PC-3 (cell line): ENCODE results near the gene ATP6AP1. TPM values are rescaled to one million over a fixed set of nuclear protein-coding genes. Genes with fewer than 3 reads are reported as not detected.

ENCODE experiments used
- ATAC-seq: fragments of 200-7000 bp; cut with Tn5 transposase; 2 replicates; pipeline ENCODE4 v1.9.1; 2020; ENCODE audit warnings: mild to moderate bottlenecking, moderate library complexity
- BruUV-seq: library from RNA; stranded (reverse); fragments of 400-500 nt; replicated peaks from 2 replicates; lab custom pipeline; 2021; lab: Mats Ljungman, UMichigan
- CTCF ChIA-PET: fragments of 300-600 bp; sonication (Branson Sonifier 250); formaldehyde crosslinking; loops from one replicate; lab custom pipeline; 2022; ENCODE audit warnings: antibody characterized with exemption; lab: Charles Lee
- POLR2A ChIA-PET: fragments of 300-600 bp; sonication (Branson Sonifier 250); formaldehyde crosslinking; loops from one replicate; lab custom pipeline; 2022; ENCODE audit warnings: antibody characterized with exemption; ENCODE audit not compliant: unreplicated experiment; lab: Charles Lee
- DNase-seq: peaks from one replicate; pipeline ENCODE4 v3.0.0-alpha.2; 2015
- H2AFZ ChIP-seq: fragments of 300-600 bp; sonication (generic); 2 replicates; pipeline ENCODE4 v1.6.0; 2016; ENCODE audit warnings: antibody characterized with exemption, low read length
- H3F3A ChIP-seq: fragments of 300-600 bp; sonication (generic); one replicate; pipeline ENCODE4 v1.6.0; 2017; ENCODE audit warnings: antibody characterized with exemption, low read length, control low read depth, mild to moderate bottlenecking; ENCODE audit not compliant: unreplicated experiment
- H3K27ac ChIP-seq: fragments of 300-600 bp; sonication (generic); 2 replicates; pipeline ENCODE4 v1.5.1; 2016; ENCODE audit warnings: mild to moderate bottlenecking, low read length
- H3K27me3 ChIP-seq: fragments of 300-600 bp; sonication (generic); 2 replicates; pipeline ENCODE4 v1.6.1; 2016; ENCODE audit warnings: low read length, mixed read lengths
- H3K36me3 ChIP-seq: fragments of 300-600 bp; sonication (generic); 2 replicates; pipeline ENCODE4 v1.6.1; 2016; ENCODE audit warnings: low read depth, mixed run types, low read length, mixed read lengths
- H3K4me1 ChIP-seq: fragments of 300-600 bp; sonication (generic); 2 replicates; pipeline ENCODE4 v1.5.1; 2016; ENCODE audit warnings: low read length; ENCODE audit not compliant: insufficient read depth
- H3K4me2 ChIP-seq: fragments of 300-600 bp; sonication (generic); 2 replicates; pipeline ENCODE4 v1.6.0; 2016; ENCODE audit warnings: low read length
- H3K4me3 ChIP-seq: fragments of 300-600 bp; sonication (generic); 2 replicates; pipeline ENCODE4 v1.5.1; 2016; ENCODE audit warnings: mild to moderate bottlenecking, low read length, mixed read lengths
- H3K79me2 ChIP-seq: fragments of 300-600 bp; sonication (generic); 2 replicates; pipeline ENCODE4 v1.6.1; 2017; ENCODE audit warnings: low read length, mixed read lengths
- H3K9ac ChIP-seq: fragments of 300-600 bp; sonication (generic); 2 replicates; pipeline ENCODE4 v1.6.0; 2016; ENCODE audit warnings: mild to moderate bottlenecking, low read length
- H3K9me2 ChIP-seq: fragments of 300-600 bp; sonication (generic); replicated peaks from 2 replicates; pipeline ENCODE4 v1.6.1; 2016; ENCODE audit warnings: mixed run types, low read length, mixed read lengths
- H3K9me3 ChIP-seq: fragments of 300-600 bp; sonication (generic); 2 replicates; pipeline ENCODE4 v1.6.1; 2016; ENCODE audit warnings: low read length, mixed read lengths
- H4K20me1 ChIP-seq: fragments of 300-600 bp; sonication (generic); 2 replicates; pipeline ENCODE4 v1.6.1; 2016; ENCODE audit warnings: low read length, mixed read lengths
- EZH2 ChIP-seq: fragments of 300-600 bp; sonication (generic); IDR thresholded peaks from one replicate; pipeline ENCODE4 v1.6.1; 2017; ENCODE audit warnings: antibody characterized with exemption, mild to moderate bottlenecking, low read length; ENCODE audit not compliant: unreplicated experiment
- EZH2phosphoT487 ChIP-seq: fragments of 300-600 bp; sonication (generic); IDR thresholded peaks from 2 replicates; pipeline ENCODE4 v1.6.1; 2018; ENCODE audit warnings: mild to moderate bottlenecking, antibody characterized with exemption, low read length, borderline replicate concordance
- intact Hi-C: fragments of 100-400 bp; cut with micrococcal nuclease; formaldehyde crosslinking; loops from 2 replicates; pipeline ENCODE4 v1.9.0; 2023
- total RNA-seq: library from RNA; depleted of rRNA; stranded (reverse); fragments of >200 nt; gene quantifications from 2 replicates; pipeline ENCODE4 v1.2.3, GENCODE V29; 2014
- TF ChIP-seq, protein P1 (sequence below): fragments of 300-600 bp; sonication (generic); conservative IDR thresholded peaks from 2 replicates; pipeline ENCODE4 v1.5.1; 2017; ENCODE audit warnings: antibody characterized with exemption, low read depth, mild to moderate bottlenecking, low read length

The ATP6AP1 gene
- total RNA-seq, 1 experiment from 2014 or later, result 68.7 TPM

GRCh38 chrX:154484255-154485149 is 56.0 kb downstream of the ATP6AP1 start:
- no peaks in the 10 kb centered on the region for H4K20me1 ChIP-seq
- H3K4me3 ChIP-seq, result peak overlapping the region; percentile 83
- peaks cover 15% of the 10 kb centered on the region for H3K36me3 ChIP-seq
- no peak overlapping the region for H3K9ac ChIP-seq
- TF ChIP-seq, protein P1, sequence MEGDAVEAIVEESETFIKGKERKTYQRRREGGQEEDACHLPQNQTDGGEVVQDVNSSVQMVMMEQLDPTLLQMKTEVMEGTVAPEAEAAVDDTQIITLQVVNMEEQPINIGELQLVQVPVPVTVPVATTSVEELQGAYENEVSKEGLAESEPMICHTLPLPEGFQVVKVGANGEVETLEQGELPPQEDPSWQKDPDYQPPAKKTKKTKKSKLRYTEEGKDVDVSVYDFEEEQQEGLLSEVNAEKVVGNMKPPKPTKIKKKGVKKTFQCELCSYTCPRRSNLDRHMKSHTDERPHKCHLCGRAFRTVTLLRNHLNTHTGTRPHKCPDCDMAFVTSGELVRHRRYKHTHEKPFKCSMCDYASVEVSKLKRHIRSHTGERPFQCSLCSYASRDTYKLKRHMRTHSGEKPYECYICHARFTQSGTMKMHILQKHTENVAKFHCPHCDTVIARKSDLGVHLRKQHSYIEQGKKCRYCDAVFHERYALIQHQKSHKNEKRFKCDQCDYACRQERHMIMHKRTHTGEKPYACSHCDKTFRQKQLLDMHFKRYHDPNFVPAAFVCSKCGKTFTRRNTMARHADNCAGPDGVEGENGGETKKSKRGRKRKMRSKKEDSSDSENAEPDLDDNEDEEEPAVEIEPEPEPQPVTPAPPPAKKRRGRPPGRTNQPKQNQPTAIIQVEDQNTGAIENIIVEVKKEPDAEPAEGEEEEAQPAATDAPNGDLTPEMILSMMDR, result no peak
- TF ChIP-seq EZH2 (no peak), EZH2phosphoT487 (no peak)
- H3F3A ChIP-seq, result no peaks in the 10 kb centered on the region
- BruUV-seq, result no TSS peak
- ATAC-seq (peak; percentile 36; the same call in 1 of the 2 replicates), DNase-seq (peak; percentile 34)
- ChIA-PET CTCF (no interaction called here), POLR2A (no interaction called here)
- no peak overlapping the region for H2AFZ ChIP-seq
- H3K9me3 ChIP-seq, result no peaks in the 10 kb centered on the region
- H3K9me2 ChIP-seq, result no peaks in the 10 kb centered on the region
- H3K27ac ChIP-seq, result no peak overlapping the region
- peaks cover 30% of the 10 kb centered on the region for H3K4me1 ChIP-seq
- H3K4me2 ChIP-seq, result peak overlapping the region; percentile 96
- intact Hi-C loops, result no loop called here
- H3K27me3 ChIP-seq, result no peaks in the 10 kb centered on the region
- H3K79me2 ChIP-seq, result peaks cover 45% of the 10 kb centered on the region

DNA sequence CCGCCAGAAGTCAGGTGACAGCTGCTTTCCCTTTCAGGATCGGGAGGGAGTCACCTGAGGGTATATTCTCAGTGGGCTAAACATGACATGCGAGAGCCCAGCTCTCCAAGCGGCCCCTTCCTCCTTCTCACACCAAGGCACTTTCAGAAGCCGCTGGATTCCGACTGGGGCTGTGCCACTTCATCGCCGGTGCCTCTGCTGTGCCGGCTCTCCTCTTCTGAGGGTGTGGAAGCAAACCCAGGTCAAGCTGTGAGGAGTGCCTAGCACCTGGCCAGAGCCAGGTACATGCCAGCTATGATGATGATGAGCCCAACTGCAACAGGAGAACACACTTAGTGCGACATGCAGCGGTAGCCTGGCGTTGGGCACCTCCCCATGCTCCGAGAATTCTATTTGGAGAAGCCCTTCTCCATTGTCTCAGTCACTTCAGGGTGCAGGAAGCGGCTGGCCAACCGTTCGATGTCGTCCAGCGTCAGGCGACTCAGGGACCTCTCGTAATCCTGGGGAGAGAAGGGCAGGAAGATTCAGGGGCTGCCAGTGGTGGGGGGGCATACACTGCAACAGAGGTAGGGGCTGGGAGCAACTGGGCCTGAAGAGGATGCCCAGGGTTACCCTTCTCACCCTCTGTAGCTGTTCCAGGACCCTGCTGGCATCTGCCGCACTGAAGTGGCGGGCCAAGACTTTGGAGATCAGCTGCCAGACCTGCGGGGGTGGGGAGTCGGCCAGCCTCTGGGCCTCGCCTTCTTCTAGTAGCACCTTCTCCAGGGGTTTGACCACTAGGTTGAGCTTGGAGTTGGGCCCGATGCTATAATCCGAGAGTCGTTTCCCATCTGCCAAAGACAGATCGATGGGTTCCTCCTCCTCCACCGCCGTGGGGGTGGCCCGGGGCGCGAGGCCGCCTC is 56.9 kb downstream of the ATP6AP1 start:
- TF ChIP-seq EZH2 (no peak), EZH2phosphoT487 (no peak)
- TF ChIP-seq, protein P1, result no peak
- Histone ChIP-seq H2AFZ (peak overlapping the region; percentile 73; the same call in 1 of the 2 replicates), H3K4me3 (peak overlapping the region; percentile 83), H3K9me3 (no peaks in the 10 kb centered on the region), H3K9ac (peak overlapping the region; percentile 83), H3K9me2 (no peaks in the 10 kb centered on the region), H3K4me1 (peaks cover 34% of the 10 kb centered on the region), H3K4me2 (peak overlapping the region; percentile 96), H3K79me2 (peaks cover 52% of the 10 kb centered on the region), H3F3A (no peaks in the 10 kb centered on the region), H3K36me3 (peaks cover 15% of the 10 kb centered on the region), H3K27ac (no peak overlapping the region; the same call in 1 of the 2 replicates), H4K20me1 (no peaks in the 10 kb centered on the region), H3K27me3 (no peaks in the 10 kb centered on the region)
- intact Hi-C loops, result no loop called here
- DNase-seq (peak; percentile 9), ATAC-seq (no peak)
- BruUV-seq, result TSS peak; percentile 5
- CTCF ChIA-PET, result no interaction called here
- POLR2A ChIA-PET, result no interaction called here
